ENCODE measurements around the gene CRB3.
"Not testable (repeated sequence)": the region's sequence is repeated elsewhere in the genome, so short reads cannot be mapped to it uniquely, and the experiment has no call there.

Gene CRB3

DNA sequence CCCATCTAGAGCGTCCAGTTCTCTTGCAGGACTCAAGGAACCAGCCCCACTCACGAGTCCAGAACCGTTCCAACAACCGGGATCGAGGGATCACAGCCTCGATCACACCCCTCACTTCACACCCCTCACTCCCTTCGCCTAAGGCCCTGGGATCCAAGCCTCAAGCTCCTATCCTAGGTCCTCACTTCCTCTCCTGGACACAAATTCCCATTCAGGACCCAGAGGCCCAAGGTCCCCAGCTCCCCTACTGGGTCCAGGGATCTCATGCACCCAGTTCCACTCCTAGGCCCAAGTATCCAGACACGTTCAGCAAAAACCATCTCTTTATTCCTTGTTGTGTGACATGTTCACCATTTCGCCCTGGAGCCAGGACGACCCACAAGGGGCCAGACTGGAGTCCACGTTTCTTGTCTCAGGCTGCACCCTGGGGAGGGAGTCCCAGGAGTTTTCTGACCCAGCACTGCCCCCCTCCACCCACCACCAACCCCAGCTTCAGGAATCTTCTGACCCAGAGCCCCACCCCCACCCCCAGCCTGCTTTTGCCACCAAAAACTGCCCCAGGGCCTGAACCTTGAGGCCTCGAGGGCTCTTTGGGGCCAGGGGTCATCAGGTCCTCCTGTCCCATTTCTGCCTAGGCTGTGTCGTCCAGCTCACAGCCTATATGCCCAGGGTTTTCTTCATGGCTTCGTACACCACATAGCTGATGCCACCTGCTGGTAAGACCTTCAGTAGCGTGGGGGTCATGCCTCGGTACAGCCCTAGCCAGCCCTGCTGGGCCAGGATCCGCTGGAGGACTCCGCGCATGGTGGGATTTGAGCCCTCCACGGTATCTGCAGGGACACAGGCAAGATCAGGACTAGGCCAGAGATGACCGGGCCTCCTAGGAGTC, 38.1 kb upstream of the CRB3 start:
- Histone ChIP-seq H3K27ac (ENCODE audit: low read depth, low read length) (peak overlapping the region; percentile 26), H2BK5ac (ENCODE audit: low read length) (no peak overlapping the region), H3K36me3 (ENCODE audit: control insufficient read depth, insufficient read depth, low read length) (peaks cover 6% of the 10 kb centered on the region), H2BK120ac (ENCODE audit: low read depth, low read length) (no peak overlapping the region), H3K56ac (ENCODE audit: low read length) (peak overlapping the region; percentile 65), H4K5ac (ENCODE audit: low read length) (peak overlapping the region; percentile 97), H3K79me1 (ENCODE audit: low read length) (no peaks in the 10 kb centered on the region), H3K4me2 (ENCODE audit: low read length) (no peak overlapping the region), H4K8ac (ENCODE audit: low read depth, low read length) (peak overlapping the region; percentile 84), H2AK5ac (ENCODE audit: low read length) (peak overlapping the region; percentile 77), H3K79me2 (ENCODE audit: control insufficient read depth, insufficient read depth, low read length) (peaks cover 31% of the 10 kb centered on the region), H3K4me3 (ENCODE audit: low read length) (no peak overlapping the region), H3K23ac (ENCODE audit: low read length) (no peak overlapping the region), H2BK15ac (replicated peaks; ENCODE audit: low read depth) (no peak overlapping the region), H3K4me1 (ENCODE audit: control insufficient read depth, low read depth, low read length) (peaks cover 2% of the 10 kb centered on the region), H3K18ac (ENCODE audit: low read length) (peak overlapping the region; percentile 71), H3K4ac (ENCODE audit: low read depth, low read length) (peak overlapping the region; percentile 38), H3K27me3 (ENCODE audit: insufficient read depth, low read length, poor library complexity) (no peaks in the 10 kb centered on the region), H3K9ac (ENCODE audit: low read length) (peak overlapping the region; percentile 25)
- WGBS (ENCODE audit: extremely low coverage, insufficient coverage, low lambda C conversion rate): no CpG with 5 or more reads among the region's 21 CpGs
- peak; percentile 11 for DNase-seq

DNA sequence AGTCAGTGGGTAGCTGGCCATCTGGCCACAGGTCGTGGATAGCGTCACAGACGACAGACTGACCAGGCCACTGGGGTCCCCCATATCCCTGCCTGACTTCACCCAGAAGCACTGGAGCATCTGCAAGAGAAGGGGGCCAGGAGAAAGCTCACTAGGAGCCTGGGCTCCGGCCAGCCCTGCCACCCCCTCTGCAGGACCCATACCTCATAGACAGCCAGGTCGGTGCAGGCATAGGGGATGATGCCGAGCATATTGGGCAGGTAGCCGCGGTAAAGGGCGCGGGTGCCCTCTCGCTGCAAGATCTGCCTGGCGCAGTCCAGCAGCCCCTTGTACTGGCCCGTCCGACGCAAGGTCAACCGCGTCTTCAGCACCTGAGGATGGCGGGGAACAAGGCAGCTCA, 36.9 kb upstream of the CRB3 start:
- Histone ChIP-seq H3K9ac (ENCODE audit: low read length) (no peak overlapping the region), H3K27me3 (ENCODE audit: insufficient read depth, low read length, poor library complexity) (no peaks in the 10 kb centered on the region), H3K27ac (ENCODE audit: low read depth, low read length) (no peak overlapping the region), H2BK15ac (replicated peaks; ENCODE audit: low read depth) (no peak overlapping the region), H3K4me1 (ENCODE audit: control insufficient read depth, low read depth, low read length) (peaks cover 2% of the 10 kb centered on the region), H2BK120ac (ENCODE audit: low read depth, low read length) (no peak overlapping the region), H4K5ac (ENCODE audit: low read length) (no peak overlapping the region), H2AK5ac (ENCODE audit: low read length) (no peak overlapping the region), H3K79me1 (ENCODE audit: low read length) (no peaks in the 10 kb centered on the region), H3K4me3 (ENCODE audit: low read length) (no peak overlapping the region), H3K79me2 (ENCODE audit: control insufficient read depth, insufficient read depth, low read length) (peaks cover 20% of the 10 kb centered on the region), H2BK5ac (ENCODE audit: low read length) (no peak overlapping the region), H3K56ac (ENCODE audit: low read length) (no peak overlapping the region), H4K8ac (ENCODE audit: low read depth, low read length) (no peak overlapping the region), H3K4me2 (ENCODE audit: low read length) (no peak overlapping the region), H3K18ac (ENCODE audit: low read length) (no peak overlapping the region), H3K36me3 (ENCODE audit: control insufficient read depth, insufficient read depth, low read length) (peaks cover under 1% of the 10 kb centered on the region), H3K23ac (ENCODE audit: low read length) (no peak overlapping the region), H3K4ac (ENCODE audit: low read depth, low read length) (no peak overlapping the region)
- WGBS (ENCODE audit: extremely low coverage, insufficient coverage, low lambda C conversion rate): no CpG with 5 or more reads among the region's 18 CpGs
- no peak for DNase-seq

DNA sequence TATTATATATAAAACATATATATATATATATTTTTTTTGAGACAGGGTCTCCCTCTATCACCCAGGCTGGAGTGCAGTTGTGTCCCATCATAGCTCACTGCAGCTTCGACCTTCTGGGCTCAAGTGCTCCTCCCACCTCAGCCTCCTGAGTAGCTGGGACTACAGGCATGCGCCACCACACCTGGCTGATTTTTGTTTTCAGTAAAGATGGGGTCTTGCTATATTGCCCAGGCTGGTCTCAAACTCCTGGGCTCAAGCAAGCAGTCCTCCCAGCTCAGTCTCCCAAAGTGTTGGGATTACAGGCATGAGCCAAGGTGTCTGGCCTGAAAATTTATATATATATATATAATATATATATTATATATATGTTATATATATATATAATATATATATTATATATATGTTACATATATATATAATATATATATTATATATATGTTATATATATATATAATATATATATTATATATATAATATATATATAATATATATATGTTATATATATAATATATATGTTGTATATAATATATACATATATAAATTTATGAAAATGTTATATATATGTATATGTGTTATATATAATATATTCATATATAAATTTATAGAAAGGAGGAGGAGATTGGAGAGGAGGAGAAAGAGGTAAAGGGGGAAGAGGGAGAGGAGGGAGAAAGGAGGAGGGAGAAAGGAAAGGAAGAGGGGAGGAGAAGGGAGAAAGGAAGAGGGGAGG, 35.2 kb upstream of the CRB3 start:
- H3K18ac ChIP-seq (ENCODE audit: low read length); H3K27me3 ChIP-seq (ENCODE audit: insufficient read depth, low read length, poor library complexity); H4K8ac ChIP-seq (ENCODE audit: low read depth, low read length); H2AK5ac ChIP-seq (ENCODE audit: low read length); H3K23ac ChIP-seq (ENCODE audit: low read length); H2BK5ac ChIP-seq (ENCODE audit: low read length); H3K79me1 ChIP-seq (ENCODE audit: low read length); H3K4me3 ChIP-seq (ENCODE audit: low read length); H3K79me2 ChIP-seq (ENCODE audit: control insufficient read depth, insufficient read depth, low read length); H3K4ac ChIP-seq (ENCODE audit: low read depth, low read length); H3K9ac ChIP-seq (ENCODE audit: low read length); H3K4me2 ChIP-seq (ENCODE audit: low read length); DNase-seq; H3K4me1 ChIP-seq (ENCODE audit: control insufficient read depth, low read depth, low read length); H2BK15ac ChIP-seq (replicated peaks; ENCODE audit: low read depth); H4K5ac ChIP-seq (ENCODE audit: low read length); H2BK120ac ChIP-seq (ENCODE audit: low read depth, low read length); H3K36me3 ChIP-seq (ENCODE audit: control insufficient read depth, insufficient read depth, low read length); H3K56ac ChIP-seq (ENCODE audit: low read length); H3K27ac ChIP-seq (ENCODE audit: low read depth, low read length): not testable (repeated sequence)
- WGBS (ENCODE audit: extremely low coverage, insufficient coverage, low lambda C conversion rate): no CpG with 5 or more reads among the region's 2 CpGs

DNA sequence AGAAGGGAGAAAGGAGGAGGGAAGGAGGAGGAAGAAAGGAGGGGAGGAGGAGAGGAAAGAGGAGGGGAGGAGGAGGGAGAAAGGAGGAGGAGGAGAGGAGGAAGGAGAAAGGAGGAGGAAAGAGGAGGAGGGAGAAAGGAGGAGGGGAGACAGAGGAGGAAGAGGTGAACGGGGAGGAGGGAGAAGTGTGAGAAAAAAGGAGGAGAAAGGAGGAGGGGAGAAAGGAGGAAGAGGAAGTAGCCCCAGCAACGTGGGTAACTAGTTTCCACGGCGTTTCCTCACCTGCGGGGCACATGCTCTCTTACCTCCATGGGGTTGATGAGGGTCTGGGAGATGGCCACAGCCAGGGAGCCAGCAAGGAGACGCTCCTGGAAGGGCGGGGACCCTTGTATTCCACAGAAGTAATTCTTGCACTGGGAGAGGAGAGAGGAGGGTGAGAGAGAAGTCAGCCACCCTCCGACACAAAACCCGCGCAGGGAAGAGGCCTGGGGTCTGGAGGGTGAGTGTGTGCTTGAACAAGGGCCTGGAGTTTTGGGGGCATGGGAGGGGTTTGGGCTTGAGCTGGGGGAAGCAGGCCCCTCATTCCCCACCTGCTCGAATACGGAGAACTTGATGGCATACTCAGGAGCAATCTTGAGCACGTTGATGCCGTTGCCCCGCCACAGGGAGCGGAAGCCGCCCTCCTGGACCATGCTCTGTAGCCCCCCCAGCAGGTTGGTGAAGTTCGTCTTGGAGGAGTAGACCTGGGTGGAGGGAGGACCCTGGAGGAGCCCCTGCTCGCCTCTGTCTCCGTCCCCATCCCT, 34.5 kb upstream of the CRB3 start:
- no peak overlapping the region for H2BK5ac ChIP-seq (ENCODE audit: low read length)
- H3K4me1 ChIP-seq (ENCODE audit: control insufficient read depth, low read depth, low read length): no peaks in the 10 kb centered on the region
- H4K5ac ChIP-seq (ENCODE audit: low read length): no peak overlapping the region
- H2AK5ac ChIP-seq (ENCODE audit: low read length): no peak overlapping the region
- no peak overlapping the region for H3K18ac ChIP-seq (ENCODE audit: low read length)
- no peak overlapping the region for H3K4me3 ChIP-seq (ENCODE audit: low read length)
- H2BK15ac ChIP-seq (replicated peaks; ENCODE audit: low read depth): no peak overlapping the region
- H4K8ac ChIP-seq (ENCODE audit: low read depth, low read length): no peak overlapping the region
- H3K36me3 ChIP-seq (ENCODE audit: control insufficient read depth, insufficient read depth, low read length): no peaks in the 10 kb centered on the region
- no peak overlapping the region for H3K23ac ChIP-seq (ENCODE audit: low read length)
- no peak overlapping the region for H3K9ac ChIP-seq (ENCODE audit: low read length)
- no peaks in the 10 kb centered on the region for H3K79me2 ChIP-seq (ENCODE audit: control insufficient read depth, insufficient read depth, low read length)
- H2BK120ac ChIP-seq (ENCODE audit: low read depth, low read length): no peak overlapping the region
- H3K79me1 ChIP-seq (ENCODE audit: low read length): no peaks in the 10 kb centered on the region
- no peak overlapping the region for H3K4ac ChIP-seq (ENCODE audit: low read depth, low read length)
- no peak overlapping the region for H3K27ac ChIP-seq (ENCODE audit: low read depth, low read length)
- H3K4me2 ChIP-seq (ENCODE audit: low read length): no peak overlapping the region
- no peak overlapping the region for H3K56ac ChIP-seq (ENCODE audit: low read length)
- no peak for DNase-seq
- no peaks in the 10 kb centered on the region for H3K27me3 ChIP-seq (ENCODE audit: insufficient read depth, low read length, poor library complexity)
- WGBS (ENCODE audit: extremely low coverage, insufficient coverage, low lambda C conversion rate): no CpG with 5 or more reads among the region's 20 CpGs

DNA sequence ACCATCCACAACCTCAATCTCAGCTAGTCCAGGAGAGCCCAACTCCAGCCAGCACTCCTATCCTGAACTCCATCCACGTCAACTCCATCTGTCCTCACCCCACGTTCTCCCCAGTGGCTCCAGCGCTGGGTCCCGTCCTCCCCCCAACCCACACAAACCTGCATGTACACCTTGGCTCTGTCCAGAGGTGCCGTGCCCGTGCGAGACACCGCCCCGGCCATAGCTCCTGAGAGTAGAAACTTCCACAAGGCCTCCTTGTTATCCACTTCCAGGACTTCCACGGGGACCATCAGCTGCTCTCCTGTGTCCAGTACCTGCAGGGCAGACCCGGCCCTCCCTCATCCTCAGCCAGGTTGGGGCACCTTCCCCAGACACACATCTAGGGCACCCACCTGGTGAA, 32.2 kb upstream of the CRB3 start:
- H2AK5ac ChIP-seq (ENCODE audit: low read length): no peak overlapping the region
- no peak overlapping the region for H3K4me3 ChIP-seq (ENCODE audit: low read length)
- no peak overlapping the region for H3K9ac ChIP-seq (ENCODE audit: low read length)
- H3K27me3 ChIP-seq (ENCODE audit: insufficient read depth, low read length, poor library complexity): no peaks in the 10 kb centered on the region
- no peak overlapping the region for H3K56ac ChIP-seq (ENCODE audit: low read length)
- no peak overlapping the region for H3K18ac ChIP-seq (ENCODE audit: low read length)
- H3K79me1 ChIP-seq (ENCODE audit: low read length): no peaks in the 10 kb centered on the region
- no CpG with 5 or more reads among the region's 11 CpGs for WGBS (ENCODE audit: extremely low coverage, insufficient coverage, low lambda C conversion rate)
- no peak for DNase-seq
- H4K8ac ChIP-seq (ENCODE audit: low read depth, low read length): no peak overlapping the region
- H2BK15ac ChIP-seq (replicated peaks; ENCODE audit: low read depth): no peak overlapping the region
- no peak overlapping the region for H2BK5ac ChIP-seq (ENCODE audit: low read length)
- H3K4ac ChIP-seq (ENCODE audit: low read depth, low read length): no peak overlapping the region
- no peaks in the 10 kb centered on the region for H3K4me1 ChIP-seq (ENCODE audit: control insufficient read depth, low read depth, low read length)
- H3K79me2 ChIP-seq (ENCODE audit: control insufficient read depth, insufficient read depth, low read length): no peaks in the 10 kb centered on the region
- no peaks in the 10 kb centered on the region for H3K36me3 ChIP-seq (ENCODE audit: control insufficient read depth, insufficient read depth, low read length)
- H3K4me2 ChIP-seq (ENCODE audit: low read length): no peak overlapping the region
- no peak overlapping the region for H3K27ac ChIP-seq (ENCODE audit: low read depth, low read length)
- no peak overlapping the region for H2BK120ac ChIP-seq (ENCODE audit: low read depth, low read length)
- no peak overlapping the region for H3K23ac ChIP-seq (ENCODE audit: low read length)
- H4K5ac ChIP-seq (ENCODE audit: low read length): no peak overlapping the region

Data from mesendoderm (in vitro differentiated cells).